GM12878 (cell line): Measurements from ENCODE around the gene ARHGEF16. TPM values are rescaled to one million over a fixed set of nuclear protein-coding genes. Genes with fewer than 3 reads are reported as not detected.

Experiments used
- ATAC-seq: fragments of 200-7000 bp; cut with Tn5 transposase; 3 replicates; pipeline ENCODE4 v1.9.1; 2020; ENCODE audit warnings: mild to moderate bottlenecking, moderate library complexity
- BruUV-seq: library from RNA; stranded (reverse); fragments of 400-500 nt; replicated peaks from 2 replicates; lab custom pipeline; 2021; lab: Mats Ljungman, UMichigan
- CTCF ChIA-PET: fragments of 300-600 bp; sonication (Branson Sonifier 250); formaldehyde crosslinking; extraction: SDS; loops from one replicate; lab custom pipeline; 2021; ENCODE audit warnings: inconsistent platforms; lab: Yijun Ruan, JAX
- POLR2A ChIA-PET: fragments of 350-600 bp; formaldehyde crosslinking; extraction: SDS; loops from one replicate; lab custom pipeline; 2021; ENCODE audit warnings: inconsistent platforms; lab: Charles Lee
- RAD21 ChIA-PET: fragments of 300-600 bp; sonication (Branson Sonifier 250); formaldehyde crosslinking; loops from one replicate; lab custom pipeline; 2023; ENCODE audit warnings: antibody characterized with exemption; ENCODE audit not compliant: unreplicated experiment; lab: Charles Lee
- SMC1A ChIA-PET: fragments of 300-600 bp; sonication (Branson Sonifier 250); formaldehyde crosslinking; loops from one replicate; lab custom pipeline; 2023; ENCODE audit not compliant: unreplicated experiment, uncharacterized antibody; lab: Charles Lee
- DNase-seq: peaks from one replicate; pipeline ENCODE4 v3.0.0-alpha.2; 2011; ENCODE audit warnings: low read depth, low spot score
- FAIRE-seq: peaks from 3 replicates; lab custom pipeline; 2011; peaks lifted over from hg19 to GRCh38; lab: Jason Lieb, UNC
- H2AFZ ChIP-seq: 2 replicates; pipeline ENCODE4 v1.6.0; 2011; ENCODE audit warnings: low read depth, low read length, control low read depth; ENCODE audit not compliant: control insufficient read depth
- H3K27ac ChIP-seq: 2 replicates; pipeline ENCODE4 v1.5.1; 2011; ENCODE audit warnings: control low read depth; ENCODE audit not compliant: control insufficient read depth, insufficient read depth
- H3K27me3 ChIP-seq, 2 experiments: replicated peaks in 1 of 2; 2 replicates each; pipeline versions ENCODE4 v1.6.0 to v1.6.1; 2011; ENCODE audit warnings: low read length in 1 of 2; ENCODE audit not compliant: control insufficient read depth in 2 of 2, insufficient read depth in 2 of 2
- H3K36me3 ChIP-seq, 2 experiments: 2 replicates each; pipeline ENCODE4 v1.5.1; 2011; ENCODE audit warnings: low read length in 1 of 2; ENCODE audit not compliant: control insufficient read depth in 2 of 2, insufficient read depth in 2 of 2
- H3K4me1 ChIP-seq: 2 replicates; pipeline ENCODE4 v1.6.1; 2011; ENCODE audit warnings: mild to moderate bottlenecking, low read length, moderate library complexity, mixed read lengths; ENCODE audit not compliant: control insufficient read depth, insufficient read depth
- H3K4me2 ChIP-seq: 2 replicates; pipeline ENCODE4 v1.6.0; 2011; ENCODE audit warnings: control low read depth; ENCODE audit not compliant: control insufficient read depth, insufficient read depth
- H3K4me3 ChIP-seq: fragments of 200-600 bp; sonication (generic); 2 replicates; pipeline ENCODE4 v1.5.1; 2016
- H3K79me2 ChIP-seq: 2 replicates; pipeline ENCODE4 v1.6.0; 2011; ENCODE audit warnings: low read length; ENCODE audit not compliant: control insufficient read depth, insufficient read depth
- H3K9ac ChIP-seq: 2 replicates; pipeline ENCODE4 v1.8.0; 2011; ENCODE audit warnings: low read length, control low read depth, mixed read lengths; ENCODE audit not compliant: control insufficient read depth, insufficient read depth
- H3K9me3 ChIP-seq: replicated peaks from 3 replicates; pipeline ENCODE4 v1.5.1; 2011; ENCODE audit warnings: mild to moderate bottlenecking, low read length; ENCODE audit not compliant: control insufficient read depth, insufficient read depth
- H4K20me1 ChIP-seq: 2 replicates; pipeline ENCODE4 v1.6.0; 2011; ENCODE audit not compliant: control insufficient read depth, insufficient read depth
- BCL11A ChIP-seq: IDR thresholded peaks from 2 replicates; pipeline ENCODE4 v1.6.1; 2011; ENCODE audit warnings: low read depth, low read length
- BRCA1 ChIP-seq: IDR thresholded peaks from 2 replicates; pipeline ENCODE4 v1.6.1; 2011; ENCODE audit warnings: low read depth, low read length, improper control_type of control experiment
- CBFB ChIP-seq: IDR thresholded peaks from 2 replicates; pipeline ENCODE4 v1.6.1; 2016; ENCODE audit warnings: antibody characterized with exemption, low read depth
- DPF2 ChIP-seq: fragments of 450-650 bp; IDR thresholded peaks from 2 replicates; pipeline ENCODE4 v1.6.1; 2017; ENCODE audit warnings: mild to moderate bottlenecking
- HDAC6 ChIP-seq: fragments of 200-600 bp; sonication (generic); IDR thresholded peaks from one replicate; pipeline ENCODE4 v1.8.0; 2017; ENCODE audit warnings: antibody characterized with exemption; ENCODE audit not compliant: unreplicated experiment
- PML ChIP-seq: IDR thresholded peaks from 2 replicates; pipeline ENCODE4 v1.6.1; 2012; ENCODE audit warnings: low read length, inconsistent platforms
- RB1 ChIP-seq: fragments of 450-650 bp; formaldehyde crosslinking; IDR thresholded peaks from 2 replicates; pipeline ENCODE4 v1.6.1; 2017; ENCODE audit warnings: mild to moderate bottlenecking, borderline replicate concordance
- RFX5 ChIP-seq: IDR thresholded peaks from 2 replicates; pipeline ENCODE4 v1.6.1; 2011; ENCODE audit warnings: low read depth, low read length, improper control_type of control experiment
- ZZZ3 ChIP-seq: IDR thresholded peaks from 2 replicates; pipeline ENCODE4 v1.6.1; 2011; ENCODE audit warnings: low read depth; ENCODE audit not compliant: control insufficient read depth, insufficient read length
- WGBS: methylation state at CpG from one replicate; pipeline ENCODE4 v1.1.6; 2016; ENCODE audit warnings: low lambda C conversion rate; ENCODE audit not compliant: insufficient replicate concordance, insufficient coverage; ENCODE audit errors: missing lambda C conversion rate; 5-methylcytosine and 5-hydroxymethylcytosine counted together
- in situ Hi-C: fragments of 300-500 bp; cut with MboI; formaldehyde crosslinking; loops from 9 replicates; pipeline ENCODE4 v1.14.3; 2018; ENCODE audit warnings: mixed read lengths
- intact Hi-C: fragments of 100-400 bp; cut with micrococcal nuclease; formaldehyde crosslinking; loops from one replicate; pipeline ENCODE4 v1.14.2; 2022; ENCODE audit not compliant: unreplicated experiment
- polyA plus RNA-seq, 11 experiments: library from polyadenylated mRNA; depleted of rRNA in 4 of 11; unstranded in 6 of 11; stranded (reverse) in 5 of 11; fragments of >200 nt; fragmentation: Nextera tagmentation in 4 of 11; fragmentation: Illumina TruSeq in 1 of 11; extraction: Ambion mirVana in 4 of 11; extraction: Trizol in 1 of 11; gene quantifications; 1 replicate in 1 of 11; 2 replicates in 10 of 11; pipeline versions ENCODE4 v1.2.1 to v1.2.3, GENCODE V29; 2011 to 2016; ENCODE audit warnings: inconsistent platforms in 2 of 11, missing spikeins in 2 of 11, low read depth in 1 of 11
- total RNA-seq, 4 experiments: library from RNA; depleted of rRNA in 3 of 4; stranded (reverse); fragments of >200 nt in 3 of 4; fragmentation: Illumina TruSeq in 1 of 4; extraction: Trizol in 1 of 4; gene quantifications; 2 replicates each; pipeline versions ENCODE4 v1.2.1 to v1.2.3, GENCODE V29; 2013 to 2021
- TF ChIP-seq, protein P1 (sequence below): fragments of 450-650 bp; IDR thresholded peaks from 2 replicates; pipeline ENCODE4 v1.6.1; 2017; ENCODE audit warnings: mild to moderate bottlenecking, moderate library complexity
- TF ChIP-seq, protein P2 (sequence below), 3 experiments: IDR thresholded peaks in 2 of 3; conservative IDR thresholded peaks in 1 of 3; 2 replicates each; pipeline ENCODE4 v1.5.1; 2011; ENCODE audit warnings: low read depth in 3 of 3, low read length in 3 of 3, mild to moderate bottlenecking in 3 of 3, control low read depth in 2 of 3, moderate library complexity in 2 of 3, inconsistent platforms in 1 of 3, mixed read lengths in 1 of 3; ENCODE audit not compliant: control insufficient read depth in 2 of 3, insufficient read depth in 1 of 3; ENCODE audit errors: extremely low read depth in 1 of 3
- TF ChIP-seq, protein P3 (sequence below): fragments of 450-650 bp; IDR thresholded peaks from 2 replicates; pipeline ENCODE4 v1.6.1; 2018; ENCODE audit warnings: mild to moderate bottlenecking, low read depth, moderate library complexity; ENCODE audit not compliant: partially characterized antibody
- TF ChIP-seq, protein P4 (sequence below): fragments of 450-650 bp; IDR thresholded peaks from 2 replicates; pipeline ENCODE4 v1.6.1; 2016; ENCODE audit warnings: mild to moderate bottlenecking

ARHGEF16 gene
- total and polyA plus RNA-seq, 10 of the 15 experiments (the other 5 are each of a cell fraction or from before 2014, with no cell fraction given): not detected

DNA sequence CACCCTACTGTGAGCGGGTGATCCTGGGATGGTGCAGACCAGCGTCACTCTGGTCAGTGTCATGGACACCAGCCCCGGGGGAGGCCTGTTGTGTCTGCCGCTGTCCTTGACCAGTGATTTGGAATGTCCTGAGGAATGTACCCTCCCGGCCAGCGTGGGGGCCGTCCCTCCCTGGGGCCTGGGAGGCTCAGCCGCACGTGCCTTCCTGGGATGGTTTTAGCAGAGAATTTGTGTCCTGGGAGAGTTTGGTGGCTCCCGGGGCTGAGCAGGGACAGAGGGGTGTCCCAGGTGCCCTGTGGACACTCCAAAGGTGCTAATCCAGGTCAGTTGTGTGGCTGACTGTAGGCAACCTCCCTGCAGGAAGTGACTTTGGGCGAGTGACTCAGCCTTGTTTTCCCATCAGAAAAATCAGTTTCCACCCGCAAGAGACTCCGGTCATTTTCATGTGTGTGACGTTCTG lies 6.2 kb downstream of the ARHGEF16 start:
- ChIA-PET POLR2A (no interaction called here), RAD21 (no interaction called here), SMC1A (no interaction called here), CTCF (interaction anchor here (1.1 kb wide), 1 partner anchor 8 kb away, joined by 3 read pairs; no protein-coding TSS in a partner anchor)
- WGBS: 34% methylated on average over 14 of the region's 14 CpGs
- Histone ChIP-seq H3K9me3 (no peaks in the 10 kb centered on the region), H3K4me2 (no peak overlapping the region), H3K4me1 (no peaks in the 10 kb centered on the region), H3K9ac (no peak overlapping the region), H3K27me3 (no peaks in the 10 kb centered on the region; a peak in 1 of 4 replicates), H2AFZ (no peak overlapping the region), H3K79me2 (no peaks in the 10 kb centered on the region), H4K20me1 (no peaks in the 10 kb centered on the region), H3K4me3 (no peak overlapping the region), H3K27ac (no peak overlapping the region), H3K36me3 (no peaks in the 10 kb centered on the region)
- DNase-seq (no peak), FAIRE-seq (no peak), ATAC-seq (no peak)
- no TSS peak for BruUV-seq
- intact Hi-C loops (no loop called here), in situ Hi-C loops (no loop called here)
- TF ChIP-seq, protein P1, sequence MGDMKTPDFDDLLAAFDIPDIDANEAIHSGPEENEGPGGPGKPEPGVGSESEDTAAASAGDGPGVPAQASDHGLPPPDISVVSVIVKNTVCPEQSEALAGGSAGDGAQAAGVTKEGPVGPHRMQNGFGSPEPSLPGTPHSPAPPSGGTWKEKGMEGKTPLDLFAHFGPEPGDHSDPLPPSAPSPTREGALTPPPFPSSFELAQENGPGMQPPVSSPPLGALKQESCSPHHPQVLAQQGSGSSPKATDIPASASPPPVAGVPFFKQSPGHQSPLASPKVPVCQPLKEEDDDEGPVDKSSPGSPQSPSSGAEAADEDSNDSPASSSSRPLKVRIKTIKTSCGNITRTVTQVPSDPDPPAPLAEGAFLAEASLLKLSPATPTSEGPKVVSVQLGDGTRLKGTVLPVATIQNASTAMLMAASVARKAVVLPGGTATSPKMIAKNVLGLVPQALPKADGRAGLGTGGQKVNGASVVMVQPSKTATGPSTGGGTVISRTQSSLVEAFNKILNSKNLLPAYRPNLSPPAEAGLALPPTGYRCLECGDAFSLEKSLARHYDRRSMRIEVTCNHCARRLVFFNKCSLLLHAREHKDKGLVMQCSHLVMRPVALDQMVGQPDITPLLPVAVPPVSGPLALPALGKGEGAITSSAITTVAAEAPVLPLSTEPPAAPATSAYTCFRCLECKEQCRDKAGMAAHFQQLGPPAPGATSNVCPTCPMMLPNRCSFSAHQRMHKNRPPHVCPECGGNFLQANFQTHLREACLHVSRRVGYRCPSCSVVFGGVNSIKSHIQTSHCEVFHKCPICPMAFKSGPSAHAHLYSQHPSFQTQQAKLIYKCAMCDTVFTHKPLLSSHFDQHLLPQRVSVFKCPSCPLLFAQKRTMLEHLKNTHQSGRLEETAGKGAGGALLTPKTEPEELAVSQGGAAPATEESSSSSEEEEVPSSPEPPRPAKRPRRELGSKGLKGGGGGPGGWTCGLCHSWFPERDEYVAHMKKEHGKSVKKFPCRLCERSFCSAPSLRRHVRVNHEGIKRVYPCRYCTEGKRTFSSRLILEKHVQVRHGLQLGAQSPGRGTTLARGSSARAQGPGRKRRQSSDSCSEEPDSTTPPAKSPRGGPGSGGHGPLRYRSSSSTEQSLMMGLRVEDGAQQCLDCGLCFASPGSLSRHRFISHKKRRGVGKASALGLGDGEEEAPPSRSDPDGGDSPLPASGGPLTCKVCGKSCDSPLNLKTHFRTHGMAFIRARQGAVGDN: no peak
- TF ChIP-seq RFX5 (no peak), CBFB (no peak), BRCA1 (no peak), BCL11A (no peak), DPF2 (no peak), PML (no peak), ZZZ3 (no peak), HDAC6 (no peak), RB1 (no peak)
- TF ChIP-seq, protein P2, sequence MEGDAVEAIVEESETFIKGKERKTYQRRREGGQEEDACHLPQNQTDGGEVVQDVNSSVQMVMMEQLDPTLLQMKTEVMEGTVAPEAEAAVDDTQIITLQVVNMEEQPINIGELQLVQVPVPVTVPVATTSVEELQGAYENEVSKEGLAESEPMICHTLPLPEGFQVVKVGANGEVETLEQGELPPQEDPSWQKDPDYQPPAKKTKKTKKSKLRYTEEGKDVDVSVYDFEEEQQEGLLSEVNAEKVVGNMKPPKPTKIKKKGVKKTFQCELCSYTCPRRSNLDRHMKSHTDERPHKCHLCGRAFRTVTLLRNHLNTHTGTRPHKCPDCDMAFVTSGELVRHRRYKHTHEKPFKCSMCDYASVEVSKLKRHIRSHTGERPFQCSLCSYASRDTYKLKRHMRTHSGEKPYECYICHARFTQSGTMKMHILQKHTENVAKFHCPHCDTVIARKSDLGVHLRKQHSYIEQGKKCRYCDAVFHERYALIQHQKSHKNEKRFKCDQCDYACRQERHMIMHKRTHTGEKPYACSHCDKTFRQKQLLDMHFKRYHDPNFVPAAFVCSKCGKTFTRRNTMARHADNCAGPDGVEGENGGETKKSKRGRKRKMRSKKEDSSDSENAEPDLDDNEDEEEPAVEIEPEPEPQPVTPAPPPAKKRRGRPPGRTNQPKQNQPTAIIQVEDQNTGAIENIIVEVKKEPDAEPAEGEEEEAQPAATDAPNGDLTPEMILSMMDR (IDR thresholded peaks at IDR 0.05 in 2 of 3, conservative IDR thresholded peaks at IDR 0.05 in 1 of 3; ENCODE audit: control insufficient read depth in 2 of 3, extremely low read depth in 1 of 3, insufficient read depth in 1 of 3, low read depth in 3 of 3, low read length in 3 of 3): no peak
- TF ChIP-seq, protein P3, sequence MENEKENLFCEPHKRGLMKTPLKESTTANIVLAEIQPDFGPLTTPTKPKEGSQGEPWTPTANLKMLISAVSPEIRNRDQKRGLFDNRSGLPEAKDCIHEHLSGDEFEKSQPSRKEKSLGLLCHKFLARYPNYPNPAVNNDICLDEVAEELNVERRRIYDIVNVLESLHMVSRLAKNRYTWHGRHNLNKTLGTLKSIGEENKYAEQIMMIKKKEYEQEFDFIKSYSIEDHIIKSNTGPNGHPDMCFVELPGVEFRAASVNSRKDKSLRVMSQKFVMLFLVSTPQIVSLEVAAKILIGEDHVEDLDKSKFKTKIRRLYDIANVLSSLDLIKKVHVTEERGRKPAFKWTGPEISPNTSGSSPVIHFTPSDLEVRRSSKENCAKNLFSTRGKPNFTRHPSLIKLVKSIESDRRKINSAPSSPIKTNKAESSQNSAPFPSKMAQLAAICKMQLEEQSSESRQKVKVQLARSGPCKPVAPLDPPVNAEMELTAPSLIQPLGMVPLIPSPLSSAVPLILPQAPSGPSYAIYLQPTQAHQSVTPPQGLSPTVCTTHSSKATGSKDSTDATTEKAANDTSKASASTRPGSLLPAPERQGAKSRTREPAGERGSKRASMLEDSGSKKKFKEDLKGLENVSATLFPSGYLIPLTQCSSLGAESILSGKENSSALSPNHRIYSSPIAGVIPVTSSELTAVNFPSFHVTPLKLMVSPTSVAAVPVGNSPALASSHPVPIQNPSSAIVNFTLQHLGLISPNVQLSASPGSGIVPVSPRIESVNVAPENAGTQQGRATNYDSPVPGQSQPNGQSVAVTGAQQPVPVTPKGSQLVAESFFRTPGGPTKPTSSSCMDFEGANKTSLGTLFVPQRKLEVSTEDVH: no peak
- TF ChIP-seq, protein P4, sequence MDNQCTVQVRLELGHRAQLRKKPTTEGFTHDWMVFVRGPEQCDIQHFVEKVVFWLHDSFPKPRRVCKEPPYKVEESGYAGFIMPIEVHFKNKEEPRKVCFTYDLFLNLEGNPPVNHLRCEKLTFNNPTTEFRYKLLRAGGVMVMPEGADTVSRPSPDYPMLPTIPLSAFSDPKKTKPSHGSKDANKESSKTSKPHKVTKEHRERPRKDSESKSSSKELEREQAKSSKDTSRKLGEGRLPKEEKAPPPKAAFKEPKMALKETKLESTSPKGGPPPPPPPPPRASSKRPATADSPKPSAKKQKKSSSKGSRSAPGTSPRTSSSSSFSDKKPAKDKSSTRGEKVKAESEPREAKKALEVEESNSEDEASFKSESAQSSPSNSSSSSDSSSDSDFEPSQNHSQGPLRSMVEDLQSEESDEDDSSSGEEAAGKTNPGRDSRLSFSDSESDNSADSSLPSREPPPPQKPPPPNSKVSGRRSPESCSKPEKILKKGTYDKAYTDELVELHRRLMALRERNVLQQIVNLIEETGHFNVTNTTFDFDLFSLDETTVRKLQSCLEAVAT: no peak
